Frontal cortex (tissue), 4 donors: ENCODE results near the gene ADAM30. TPM values are rescaled to one million over a fixed set of nuclear protein-coding genes. Genes with fewer than 3 reads are reported as not detected.

Experiments
- DNase-seq, 2 donors: peaks; one replicate each; pipeline ENCODE4 v3.0.0; 2012; ENCODE audit warnings: low spot score in 2 of 2
- FAIRE-seq: peaks from 2 replicates; lab custom pipeline; 2012; peaks lifted over from hg19 to GRCh38; lab: Jason Lieb, UNC
- total RNA-seq: library from RNA; depleted of rRNA; stranded (reverse); fragments of >200 nt; gene quantifications from one replicate; pipeline ENCODE4 v1.2.3, GENCODE V29; 2014
- donor health status: control.
- donor health status: control.
- donor health status: control.

The ADAM30 gene
- not detected for total RNA-seq

- FAIRE-seq: no peak
- no peak for DNase-seq
These were observed at the start of gene ADAM30 for GRCh38 chr1:119896303-119896702. TSS of gene ADAM30 (minus strand) at chr1:119896515. CDS start at chr1:119896336, 179 bp downstream.

DNA sequence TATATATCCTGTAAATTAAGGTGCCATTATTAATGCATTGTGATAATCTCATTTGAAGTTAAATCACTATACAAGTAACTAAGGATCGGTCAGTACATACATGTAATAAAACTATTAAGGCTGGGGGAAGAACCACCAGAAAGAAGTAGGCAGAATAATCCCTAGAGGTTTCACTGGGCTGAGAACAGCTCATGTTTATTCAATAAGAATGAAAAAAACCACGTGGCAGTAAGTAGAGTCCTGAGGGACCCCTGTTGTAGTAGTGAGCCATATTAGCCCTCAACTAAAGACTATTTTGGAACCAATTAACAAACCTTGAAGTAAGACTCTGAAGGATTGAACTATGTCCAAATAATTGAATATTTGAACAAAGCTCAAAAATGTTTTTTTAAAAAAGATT is 46.9 kb upstream of the ADAM30 start:
- no peak for FAIRE-seq
- DNase-seq: no peak

DNA sequence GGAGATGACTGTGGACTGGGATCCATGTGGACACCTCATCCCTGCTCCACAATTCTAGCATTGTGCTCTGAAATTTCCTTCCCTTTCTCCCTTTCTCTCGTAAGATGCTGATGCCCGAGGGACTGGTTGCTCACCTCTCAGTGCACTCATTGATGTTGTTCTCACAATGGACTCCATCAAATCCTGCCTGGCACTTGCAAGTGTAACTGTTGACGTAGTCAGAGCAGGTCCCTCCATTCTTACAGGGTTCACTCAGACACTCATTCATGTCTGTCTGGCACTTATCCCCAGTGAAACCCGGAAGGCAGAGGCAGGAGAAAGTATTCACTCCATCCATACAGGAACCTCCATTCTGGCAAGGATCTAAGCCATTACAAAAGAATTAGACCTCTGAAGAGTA is 45.1 kb upstream of the ADAM30 start:
- no peak for FAIRE-seq
- no peak for DNase-seq

DNA sequence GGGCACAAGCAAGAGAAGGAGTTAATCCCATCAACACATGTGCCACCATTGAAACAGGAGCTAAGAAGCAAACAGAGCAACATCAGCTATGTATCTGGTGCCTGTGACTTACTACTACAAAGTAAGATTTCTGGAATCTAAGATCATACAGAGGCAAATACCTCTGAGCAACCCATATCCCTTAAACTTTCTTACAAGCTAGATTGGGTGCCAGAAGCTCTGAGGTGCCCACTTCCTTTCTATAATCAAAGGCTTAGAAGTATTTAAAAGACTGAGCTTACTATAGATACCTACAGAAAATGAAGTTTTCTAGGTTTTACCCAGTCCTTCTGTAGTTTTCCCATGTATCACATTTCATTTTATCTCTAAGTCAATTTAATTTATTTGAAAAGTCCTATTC is 44.4 kb upstream of the ADAM30 start:
- no peak for DNase-seq
- no peak for FAIRE-seq

DNA sequence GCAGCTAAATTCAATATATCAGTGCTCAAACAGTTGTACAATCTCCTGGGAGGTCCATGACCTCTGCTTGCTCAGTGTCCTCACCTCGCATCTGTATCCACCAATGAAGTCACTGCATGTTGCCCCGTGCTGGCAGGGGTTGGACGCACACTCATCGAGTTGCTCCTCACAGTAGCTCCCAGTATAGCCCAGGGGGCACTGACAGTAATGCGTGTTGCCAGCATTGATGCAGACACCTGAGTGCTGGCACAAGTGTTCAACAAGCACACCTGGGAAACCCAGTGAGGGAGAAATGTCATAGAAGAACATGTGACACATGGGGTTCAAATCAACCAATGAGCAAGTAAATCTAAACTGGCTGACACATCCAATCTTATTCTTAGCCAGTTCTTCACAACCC is 40.9 kb upstream of the ADAM30 start:
- FAIRE-seq (no peak), DNase-seq (no peak)

DNA sequence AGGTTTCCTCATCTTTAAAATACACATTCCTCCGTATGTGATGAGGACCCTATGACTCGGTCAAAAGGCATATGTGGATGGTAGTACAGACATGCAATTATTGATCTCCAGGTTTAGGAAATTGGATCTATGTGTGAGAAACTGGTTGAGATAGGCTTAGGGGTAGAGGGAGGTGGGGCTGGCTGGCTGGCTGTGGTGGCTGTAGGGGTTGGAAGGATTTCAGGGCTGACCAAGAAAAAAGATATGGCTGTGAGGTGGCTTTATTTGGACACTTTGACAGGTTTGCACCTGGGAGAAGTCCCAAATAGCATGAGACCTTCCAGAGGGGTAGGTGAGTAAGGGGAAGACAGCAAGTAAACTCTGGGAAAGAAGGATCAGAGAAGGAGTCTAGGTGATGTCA is 39.6 kb upstream of the ADAM30 start:
- no peak for FAIRE-seq
- no peak for DNase-seq

DNA sequence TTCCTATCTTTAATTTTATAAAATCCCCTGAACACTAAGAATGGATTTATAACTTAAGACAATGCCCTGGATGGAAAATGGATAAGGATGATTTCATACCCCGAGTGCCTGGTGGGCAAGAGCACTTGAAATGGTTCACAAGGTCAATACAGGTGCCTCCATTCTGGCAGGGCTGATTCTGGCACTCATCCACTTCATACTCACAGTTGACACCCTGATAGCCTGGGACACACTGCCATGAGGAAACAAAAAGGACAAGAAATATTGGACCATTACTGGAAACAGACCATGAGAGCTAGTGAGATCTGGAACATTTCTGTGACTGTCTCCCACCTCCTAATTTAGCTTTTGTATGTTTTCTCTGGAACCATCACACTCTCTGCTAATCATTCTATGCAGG is 39.1 kb upstream of the ADAM30 start:
- no peak for DNase-seq
- FAIRE-seq: no peak

DNA sequence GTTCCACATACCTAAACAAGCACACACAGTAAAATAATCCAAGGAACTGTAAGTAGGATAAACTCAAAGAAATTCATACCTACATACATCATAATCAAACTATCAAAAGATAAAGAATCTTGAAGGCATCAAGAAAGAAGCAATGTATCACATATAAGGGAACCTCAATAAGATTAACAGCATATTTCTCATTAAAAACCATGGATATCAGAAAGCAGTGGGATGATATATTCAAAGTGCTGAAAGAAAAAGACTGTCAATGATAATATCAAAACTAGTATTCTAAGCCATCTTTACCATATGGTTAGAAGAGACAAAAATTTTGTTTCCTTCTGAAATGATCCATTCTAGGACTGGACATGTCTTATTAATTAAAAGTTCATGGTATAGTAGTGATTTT is 37.1 kb upstream of the ADAM30 start:
- DNase-seq (no peak), FAIRE-seq (no peak)

DNA sequence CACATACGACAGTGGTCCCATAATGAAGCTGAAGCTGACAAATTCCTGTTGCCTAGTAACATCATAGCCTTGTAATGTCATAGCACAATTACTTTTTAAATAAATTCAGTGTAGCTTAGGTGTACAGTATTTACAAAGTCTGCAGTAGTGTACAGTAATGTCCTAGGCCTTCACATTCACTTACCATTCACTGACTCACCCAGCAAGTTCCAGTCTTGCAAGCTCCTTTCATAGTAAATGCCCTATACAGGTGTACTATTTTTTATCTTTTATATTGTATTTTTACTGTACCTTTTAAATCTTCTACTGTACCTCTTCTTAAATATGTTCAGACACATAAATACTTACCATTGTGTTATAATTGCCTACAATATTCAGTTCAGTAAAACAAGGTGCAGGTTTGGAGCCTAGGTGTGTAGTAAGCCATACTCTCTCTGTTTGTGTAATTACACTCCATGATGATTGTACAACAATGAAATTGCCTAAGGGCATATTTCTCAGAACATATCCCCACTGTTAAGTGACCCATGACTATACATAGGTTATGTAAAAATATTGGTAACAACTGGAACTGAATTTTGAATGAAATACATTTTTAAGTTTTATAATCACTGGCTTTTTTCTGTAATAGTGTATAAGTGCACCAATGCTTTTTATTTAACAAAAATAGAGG is 33.5 kb upstream of the ADAM30 start:
- FAIRE-seq: no peak
- DNase-seq: no peak

DNA sequence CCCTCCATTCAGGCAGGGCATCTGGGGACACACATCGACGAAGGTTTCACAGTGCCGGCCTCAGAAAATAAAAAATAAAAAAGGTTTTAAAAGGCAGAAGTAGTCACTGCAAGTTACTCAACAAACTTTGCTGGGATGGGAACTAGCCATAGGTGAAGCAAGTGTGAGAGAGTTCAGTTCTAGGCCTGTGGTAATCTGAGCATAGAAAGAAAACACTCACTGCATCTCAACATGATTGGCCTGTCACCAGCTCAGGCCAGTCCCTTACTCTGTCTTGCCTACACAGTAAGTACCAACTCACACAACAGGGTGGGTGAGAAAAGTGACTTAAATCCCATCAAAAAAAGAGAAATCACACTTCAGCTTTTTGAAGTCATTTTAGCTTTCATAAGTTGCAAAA is 30.2 kb upstream of the ADAM30 start:
- no peak for FAIRE-seq
- no peak for DNase-seq

DNA sequence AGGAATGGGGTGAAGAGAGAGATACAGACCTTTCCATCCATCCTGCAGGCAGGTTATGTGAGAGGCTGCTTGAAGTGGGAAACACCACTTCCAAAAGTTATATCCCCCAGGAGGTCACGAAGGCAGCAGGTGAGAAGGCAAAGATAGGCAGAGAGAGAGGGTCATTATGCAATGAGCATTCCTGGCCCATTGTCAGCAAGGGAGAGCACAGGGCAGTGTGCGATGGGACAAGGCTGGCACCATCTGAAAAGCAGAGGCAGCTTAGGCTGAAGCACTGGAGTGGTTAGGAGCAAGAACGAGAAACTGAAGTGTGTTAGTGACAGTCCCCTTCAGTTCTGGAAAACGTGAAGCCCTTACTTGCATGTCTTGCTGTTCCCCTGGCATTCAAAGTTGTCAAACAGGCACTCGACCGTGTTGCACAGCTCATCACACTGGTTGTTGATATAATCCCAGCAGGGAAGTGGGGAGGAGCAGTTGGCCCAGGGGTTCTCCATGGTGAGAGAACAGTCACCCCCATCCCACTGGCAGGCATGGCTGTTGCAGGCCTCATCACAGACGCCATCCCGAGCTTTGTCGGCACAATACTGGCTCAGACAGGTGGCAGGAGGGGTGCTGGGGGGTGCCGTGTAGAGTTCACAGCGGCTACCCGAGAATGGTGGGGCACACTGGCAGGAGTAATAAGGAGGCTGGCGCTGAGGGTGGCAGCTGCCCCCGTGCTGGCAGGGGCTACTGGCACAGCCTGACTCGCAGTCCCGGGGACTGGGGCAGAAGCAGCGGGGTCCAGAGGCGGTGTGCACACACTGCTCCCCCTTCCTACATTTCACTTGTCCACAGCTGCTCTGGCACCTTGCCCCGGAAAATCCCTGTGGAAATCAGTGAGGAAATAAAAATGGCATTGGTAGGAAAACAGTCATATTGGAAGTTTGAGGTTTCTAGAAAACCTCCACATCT is 28.9 kb upstream of the ADAM30 start:
- FAIRE-seq (no peak), DNase-seq (no peak)

DNA sequence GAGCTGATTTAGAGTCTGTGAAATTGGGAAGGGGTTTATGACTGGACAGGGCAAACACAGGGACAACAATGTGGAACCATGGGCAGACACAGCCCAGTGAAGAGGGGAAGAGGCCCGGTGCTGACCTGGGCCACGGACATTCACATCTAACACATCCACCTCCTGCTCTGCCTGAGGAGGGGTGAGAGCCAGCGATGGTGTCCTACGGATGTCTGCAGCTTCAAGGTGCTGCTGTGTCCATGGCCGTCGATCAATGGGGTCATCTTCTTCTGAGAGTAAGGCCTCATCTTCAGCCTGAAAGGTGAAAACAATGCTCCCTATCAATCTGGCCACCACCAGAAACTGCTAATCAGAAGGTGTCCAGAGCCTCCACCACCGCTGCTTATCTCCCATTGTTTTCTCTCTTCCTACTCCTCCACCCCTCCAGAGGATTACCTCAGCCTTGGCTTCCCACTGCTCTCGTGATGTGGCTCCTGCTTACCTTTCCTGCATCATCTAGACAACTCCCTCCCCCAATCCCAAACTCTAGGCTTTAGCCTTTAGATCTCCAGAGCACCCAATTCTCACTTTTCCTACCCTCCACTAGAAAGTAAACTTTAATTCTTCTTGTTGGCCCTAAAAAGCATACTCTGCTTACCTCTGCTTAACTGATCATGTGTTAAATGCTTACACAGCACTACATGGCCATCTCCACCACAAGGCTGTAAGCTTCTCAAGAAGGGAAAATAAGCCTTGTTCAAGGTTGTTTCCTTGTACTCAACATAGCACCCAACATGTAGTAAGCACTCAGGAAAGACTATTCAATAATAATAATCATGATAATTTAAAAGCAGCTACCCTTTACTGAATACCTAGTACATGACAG is 24.0 kb upstream of the ADAM30 start:
- DNase-seq (no peak), FAIRE-seq (no peak)

- FAIRE-seq: no peak
- no peak for DNase-seq
These were observed 22.9 kb upstream of the ADAM30 start for GRCh38 chr1:119919241-119919640.

DNA sequence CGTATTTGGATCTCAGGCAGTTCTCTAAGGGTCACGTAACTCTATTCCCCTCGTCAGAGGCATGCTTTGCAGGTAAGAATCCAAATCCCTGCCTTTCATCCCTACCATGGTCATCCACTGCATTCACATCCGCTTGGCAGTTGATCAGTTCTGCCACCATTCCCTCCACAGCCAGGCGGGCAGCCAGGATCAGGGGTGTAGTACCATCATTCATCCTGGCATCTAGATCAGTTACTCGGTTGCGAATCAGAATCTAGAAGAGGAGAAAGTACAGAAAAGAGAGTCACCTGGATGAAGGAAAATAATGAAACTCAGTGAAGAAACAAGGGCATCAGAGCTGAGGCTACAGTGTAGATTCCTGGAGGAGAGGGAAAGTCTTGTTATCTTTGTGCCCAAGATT is 22.0 kb upstream of the ADAM30 start:
- DNase-seq (no peak), FAIRE-seq (no peak)

DNA sequence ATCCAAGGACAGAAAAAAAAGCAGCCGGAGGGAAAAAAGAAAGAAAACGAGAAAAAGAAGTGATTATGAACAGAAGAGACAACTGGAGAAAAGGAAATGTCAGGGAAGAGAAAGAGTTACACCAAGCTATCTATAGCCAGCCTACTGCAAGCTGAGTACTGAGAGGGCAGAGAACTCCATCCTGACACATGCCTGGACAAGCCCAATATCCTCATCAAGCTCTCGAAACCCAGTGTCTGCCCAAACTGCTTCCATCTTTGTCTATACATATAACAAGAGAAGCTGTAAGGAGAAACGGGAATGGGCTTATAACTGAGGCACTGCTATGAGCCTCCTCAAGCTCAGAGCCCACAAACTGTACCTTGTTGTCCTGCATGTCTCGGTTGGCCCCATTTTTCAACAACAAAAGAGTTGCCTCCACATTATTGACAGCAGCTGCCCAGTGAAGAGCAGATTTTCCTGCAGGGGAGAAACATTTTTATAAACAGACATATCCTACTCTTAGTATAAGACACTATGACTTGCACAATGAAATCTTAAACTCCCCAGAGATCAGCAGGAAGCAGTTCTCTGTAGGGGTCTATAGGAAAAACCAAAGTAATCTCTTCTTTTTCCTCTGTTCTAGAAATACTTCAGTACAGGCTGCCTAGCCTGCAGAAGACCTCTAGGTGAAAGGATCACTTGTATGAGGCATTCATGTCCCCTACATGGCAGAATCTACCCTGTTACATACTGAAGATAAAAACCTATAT is 21.2 kb upstream of the ADAM30 start:
- FAIRE-seq (no peak), DNase-seq (no peak)

DNA sequence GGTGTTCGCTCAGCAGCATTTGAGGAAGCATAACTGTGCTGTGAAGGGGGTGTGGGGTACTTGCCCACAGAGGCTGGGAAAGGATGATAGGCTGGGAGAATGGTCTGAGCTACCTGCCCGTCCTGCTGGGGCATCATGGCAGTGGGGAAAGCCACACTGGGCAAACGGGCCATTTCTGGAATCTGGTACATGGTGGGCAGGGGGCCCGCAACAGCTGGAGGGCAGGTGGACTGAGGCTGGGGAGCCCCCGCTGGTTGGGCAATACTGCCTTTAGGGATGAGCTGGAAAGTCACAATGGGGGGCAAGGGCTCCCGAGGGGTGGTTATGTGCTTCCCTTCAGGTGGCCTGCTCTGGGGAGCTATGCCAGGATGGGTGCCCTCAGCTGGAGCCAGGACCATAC is 19.2 kb upstream of the ADAM30 start:
- FAIRE-seq (no peak), DNase-seq (no peak)

GRCh38 chr1:119914071-119914470 is 17.8 kb upstream of the ADAM30 start:
- no peak for FAIRE-seq
- DNase-seq: no peak

GRCh38 chr1:119912963-119913362 is 16.6 kb upstream of the ADAM30 start:
- FAIRE-seq: no peak
- DNase-seq: no peak

- FAIRE-seq (no peak), DNase-seq (no peak)
These were observed 15.5 kb upstream of the ADAM30 start for GRCh38 chr1:119911775-119912174.

DNA sequence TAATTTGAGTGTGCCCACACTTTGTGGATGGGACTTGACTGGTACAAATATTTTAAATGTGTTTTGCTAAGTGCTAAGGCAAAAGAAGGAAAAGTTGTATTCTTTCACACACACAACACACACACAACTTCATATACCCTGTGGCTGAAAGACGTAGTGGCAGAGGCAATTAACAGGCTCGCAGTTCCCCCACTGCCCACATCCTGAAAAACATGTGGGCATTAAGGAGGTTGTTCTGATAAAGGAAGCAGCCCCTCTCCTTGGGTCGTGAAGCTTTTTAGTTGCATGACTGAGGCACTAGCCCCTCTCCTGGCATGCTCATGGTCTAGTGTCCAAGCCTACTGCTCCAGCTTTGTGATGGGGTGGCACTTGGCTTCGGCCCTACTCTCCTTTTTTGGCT is 14.3 kb upstream of the ADAM30 start:
- FAIRE-seq: no peak
- DNase-seq: no peak
